Caco-2 (cell line): Measurements from ENCODE around the gene MYLK4. TPM values are rescaled to one million over a fixed set of nuclear protein-coding genes. Genes with fewer than 3 reads are reported as not detected.

Source experiments
- BruUV-seq: library from RNA; stranded (reverse); fragments of 400-500 nt; replicated peaks from 2 replicates; lab custom pipeline; 2021; lab: Mats Ljungman, UMichigan
- CTCF ChIA-PET: fragments of 300-600 bp; sonication (Branson Sonifier 250); formaldehyde crosslinking; loops from one replicate; lab custom pipeline; 2022; ENCODE audit warnings: antibody characterized with exemption; lab: Charles Lee
- POLR2A ChIA-PET: fragments of 300-600 bp; sonication (Branson Sonifier 250); formaldehyde crosslinking; loops from one replicate; lab custom pipeline; 2022; ENCODE audit warnings: antibody characterized with exemption; lab: Charles Lee
- DNase-seq, 2 experiments: peaks; one replicate each; pipeline versions ENCODE4 v3.0.0 to v3.0.0-alpha.2; 2020 to 2022
- H3K27me3 ChIP-seq: replicated peaks from 2 replicates; pipeline ENCODE4 v1.6.0; 2011; ENCODE audit warnings: low read length; ENCODE audit not compliant: control insufficient read depth, insufficient read depth
- H3K36me3 ChIP-seq: 2 replicates; pipeline ENCODE4 v1.5.1; 2011; ENCODE audit warnings: low read length; ENCODE audit not compliant: control insufficient read depth, insufficient read depth
- H3K4me1 ChIP-seq: fragments of 250-450 bp; sonication (Bioruptor Pico); 2 replicates; pipeline ENCODE4 v1.5.1; 2020; ENCODE audit warnings: mild to moderate bottlenecking
- H3K4me3 ChIP-seq: 2 replicates; pipeline ENCODE4 v1.5.1; 2011; ENCODE audit warnings: low read depth, mild to moderate bottlenecking, control low read depth, low read length
- H3K9me3 ChIP-seq: fragments of 250-450 bp; sonication (Bioruptor Pico); 2 replicates; pipeline ENCODE4 v1.5.1; 2020; ENCODE audit warnings: mild to moderate bottlenecking, moderate library complexity
- H3K27ac Mint-ChIP-seq: one replicate; pipeline ENCODE4 v1.8.0; 2022; ENCODE audit warnings: mixed read lengths; ENCODE audit not compliant: unreplicated experiment
- H3K27me3 Mint-ChIP-seq: one replicate; pipeline ENCODE4 v1.8.0; 2022; ENCODE audit warnings: mixed read lengths; ENCODE audit not compliant: insufficient read depth, unreplicated experiment
- H3K36me3 Mint-ChIP-seq: one replicate; pipeline ENCODE4 v1.8.0; 2022; ENCODE audit warnings: mild to moderate bottlenecking, mixed read lengths; ENCODE audit not compliant: insufficient read depth, unreplicated experiment
- H3K4me1 Mint-ChIP-seq: one replicate; pipeline ENCODE4 v1.8.0; 2022; ENCODE audit warnings: low read depth, mixed read lengths; ENCODE audit not compliant: unreplicated experiment
- H3K4me3 Mint-ChIP-seq: one replicate; pipeline ENCODE4 v1.8.0; 2022; ENCODE audit warnings: mild to moderate bottlenecking, moderate library complexity, mixed read lengths; ENCODE audit not compliant: unreplicated experiment
- H3K9me3 Mint-ChIP-seq: one replicate; pipeline ENCODE4 v1.8.0; 2022; ENCODE audit warnings: mixed read lengths; ENCODE audit not compliant: unreplicated experiment
- CTCF ChIP-seq, 2 experiments: fragments of 200-600 bp in 1 of 2; IDR thresholded peaks; 1 replicate in 1 of 2; 2 replicates in 1 of 2; pipeline versions ENCODE4 v1.5.1 to v1.8.0; 2011 to 2022; ENCODE audit warnings: antibody characterized with exemption in 1 of 2, control low read depth in 1 of 2, inconsistent platforms in 1 of 2, low read depth in 1 of 2, low read length in 1 of 2, mild to moderate bottlenecking in 1 of 2, moderate library complexity in 1 of 2; ENCODE audit not compliant: insufficient read depth in 1 of 2, severe bottlenecking in 1 of 2, unreplicated experiment in 1 of 2
- intact Hi-C: fragments of 100-400 bp; cut with micrococcal nuclease; formaldehyde crosslinking; loops from one replicate; pipeline ENCODE4 v1.10.0; 2022; ENCODE audit not compliant: unreplicated experiment
- total RNA-seq: library from RNA; stranded (reverse); gene quantifications from 2 replicates; pipeline ENCODE4 v1.2.3, GENCODE V29; 2022

Gene MYLK4
- total RNA-seq, 1 experiment from 2014 or later: 0.75 TPM

GRCh38 chr6:2632368-2632767, 118.4 kb downstream of the MYLK4 start:
- no peak for TF ChIP-seq CTCF (IDR thresholded peaks at IDR 0.05; ENCODE audit: insufficient read depth in 1 of 2, low read depth in 1 of 2, low read length in 1 of 2, severe bottlenecking in 1 of 2, unreplicated experiment in 1 of 2)
- H3K4me1 Mint-ChIP-seq: no peaks in the 10 kb centered on the region
- no peaks in the 10 kb centered on the region; the same call in 1 of the 2 replicates for H3K9me3 ChIP-seq
- H3K27ac Mint-ChIP-seq: no peak overlapping the region
- H3K36me3 Mint-ChIP-seq: peaks cover 10% of the 10 kb centered on the region
- no peaks in the 10 kb centered on the region for H3K27me3 Mint-ChIP-seq
- CTCF ChIA-PET: interaction anchor here (1.4 kb wide), 1 partner anchor 117 kb away, joined by 3 read pairs; no protein-coding TSS in a partner anchor
- BruUV-seq: no TSS peak
- peaks cover 12% of the 10 kb centered on the region for H3K4me1 ChIP-seq
- H3K4me3 ChIP-seq: no peak overlapping the region
- POLR2A ChIA-PET: interaction anchor here (1.4 kb wide), 1 partner anchor 117 kb away, joined by 4 read pairs; no protein-coding TSS in a partner anchor
- no peak overlapping the region for H3K4me3 Mint-ChIP-seq
- DNase-seq: no peak
- intact Hi-C loops: loop anchor here (5.0 kb wide), 1 partner anchor 425 kb away; no protein-coding TSS in a partner anchor
- no peaks in the 10 kb centered on the region for H3K27me3 ChIP-seq
- no peaks in the 10 kb centered on the region for H3K36me3 ChIP-seq
- H3K9me3 Mint-ChIP-seq: no peaks in the 10 kb centered on the region

GRCh38 chr6:2630891-2631571, 119.7 kb downstream of the MYLK4 start:
- Histone ChIP-seq H3K9me3 (no peaks in the 10 kb centered on the region; the same call in 1 of the 2 replicates), H3K27me3 (no peaks in the 10 kb centered on the region), H3K4me1 (peaks cover 12% of the 10 kb centered on the region), H3K36me3 (no peaks in the 10 kb centered on the region), H3K4me3 (no peak overlapping the region)
- no peak for TF ChIP-seq CTCF (IDR thresholded peaks at IDR 0.05; ENCODE audit: insufficient read depth in 1 of 2, low read depth in 1 of 2, low read length in 1 of 2, severe bottlenecking in 1 of 2, unreplicated experiment in 1 of 2)
- ChIA-PET POLR2A (interaction anchor here (0.6 kb wide), 1 partner anchor 18 kb away, joined by 3 read pairs; no protein-coding TSS in a partner anchor), CTCF (no interaction called here)
- no peak for DNase-seq
- no peak overlapping the region for H3K27ac Mint-ChIP-seq
- no TSS peak for BruUV-seq
- intact Hi-C loops: loop anchor here (5.0 kb wide), 1 partner anchor 424 kb away; no protein-coding TSS in a partner anchor
- no peak overlapping the region for H3K4me3 Mint-ChIP-seq
- H3K27me3 Mint-ChIP-seq: no peaks in the 10 kb centered on the region
- H3K9me3 Mint-ChIP-seq: no peaks in the 10 kb centered on the region
- H3K36me3 Mint-ChIP-seq: peaks cover 5% of the 10 kb centered on the region
- H3K4me1 Mint-ChIP-seq: no peaks in the 10 kb centered on the region

GRCh38 chr6:2630359-2630758, 120.4 kb downstream of the MYLK4 start:
- H3K27me3 ChIP-seq: no peaks in the 10 kb centered on the region
- no peak overlapping the region for H3K4me3 Mint-ChIP-seq
- H3K9me3 ChIP-seq: no peaks in the 10 kb centered on the region; the same call in 1 of the 2 replicates
- H3K27ac Mint-ChIP-seq: no peak overlapping the region
- CTCF ChIA-PET: no interaction called here
- intact Hi-C loops: loop anchor here (5.0 kb wide), 1 partner anchor 423 kb away; no protein-coding TSS in a partner anchor
- TF ChIP-seq CTCF (IDR thresholded peaks at IDR 0.05; ENCODE audit: insufficient read depth in 1 of 2, low read depth in 1 of 2, low read length in 1 of 2, severe bottlenecking in 1 of 2, unreplicated experiment in 1 of 2): no peak
- no TSS peak for BruUV-seq
- H3K4me1 Mint-ChIP-seq: no peaks in the 10 kb centered on the region
- POLR2A ChIA-PET: interaction anchor here (0.6 kb wide), 1 partner anchor 19 kb away, joined by 3 read pairs; no protein-coding TSS in a partner anchor
- DNase-seq: peak in 1 of 2 experiments; percentile 18
- H3K36me3 Mint-ChIP-seq: peaks cover 5% of the 10 kb centered on the region
- H3K9me3 Mint-ChIP-seq: no peaks in the 10 kb centered on the region
- H3K36me3 ChIP-seq: no peaks in the 10 kb centered on the region
- no peak overlapping the region for H3K4me3 ChIP-seq
- no peaks in the 10 kb centered on the region for H3K27me3 Mint-ChIP-seq
- H3K4me1 ChIP-seq: peaks cover 12% of the 10 kb centered on the region
